Subcutaneous adipose tissue (tissue), 4 donors: ENCODE data around the gene SSTR1. TPM values are rescaled to one million over a fixed set of nuclear protein-coding genes. Genes with fewer than 3 reads are reported as not detected.

Experiments used
- total RNA-seq, 4 donors: library from RNA; depleted of rRNA; stranded (reverse); fragments of >200 nt; gene quantifications; one replicate each; pipeline ENCODE4 v1.1.0, GENCODE V29; 2016
- TF ChIP-seq, protein P1 (sequence below): fragments of 450-650 bp; IDR thresholded peaks from one replicate; pipeline ENCODE4 v1.5.1; 2016; ENCODE audit warnings: low read depth, mild to moderate bottlenecking, control low read depth, antibody characterized with exemption, moderate library complexity

Gene SSTR1
- total RNA-seq, 4 donors from 2014 or later, result 0.17 to 0.94 TPM; not detected in 2

DNA sequence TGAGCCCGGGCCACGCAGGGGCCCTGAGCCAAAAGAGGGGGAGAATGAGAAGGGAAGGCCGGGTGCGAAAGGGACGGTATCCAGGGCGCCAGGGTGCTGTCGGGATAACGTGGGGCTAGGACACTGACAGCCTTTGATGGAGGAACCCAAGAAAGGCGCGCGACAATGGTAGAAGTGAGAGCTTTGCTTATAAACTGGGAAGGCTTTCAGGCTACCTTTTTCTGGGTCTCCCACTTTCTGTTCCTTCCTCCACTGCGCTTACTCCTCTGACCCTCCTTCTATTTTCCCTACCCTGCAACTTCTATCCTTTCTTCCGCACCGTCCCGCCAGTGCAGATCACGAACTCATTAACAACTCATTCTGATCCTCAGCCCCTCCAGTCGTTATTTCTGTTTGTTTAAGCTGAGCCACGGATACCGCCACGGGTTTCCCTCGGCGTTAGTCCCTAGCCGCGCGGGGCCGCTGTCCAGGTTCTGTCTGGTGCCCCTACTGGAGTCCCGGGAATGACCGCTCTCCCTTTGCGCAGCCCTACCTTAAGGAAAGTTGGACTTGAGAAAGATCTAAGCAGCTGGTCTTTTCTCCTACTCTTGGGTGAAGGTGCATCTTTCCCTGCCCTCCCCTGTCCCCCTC, 3.0 kb downstream of the SSTR1 start:
- TF ChIP-seq, protein P1, sequence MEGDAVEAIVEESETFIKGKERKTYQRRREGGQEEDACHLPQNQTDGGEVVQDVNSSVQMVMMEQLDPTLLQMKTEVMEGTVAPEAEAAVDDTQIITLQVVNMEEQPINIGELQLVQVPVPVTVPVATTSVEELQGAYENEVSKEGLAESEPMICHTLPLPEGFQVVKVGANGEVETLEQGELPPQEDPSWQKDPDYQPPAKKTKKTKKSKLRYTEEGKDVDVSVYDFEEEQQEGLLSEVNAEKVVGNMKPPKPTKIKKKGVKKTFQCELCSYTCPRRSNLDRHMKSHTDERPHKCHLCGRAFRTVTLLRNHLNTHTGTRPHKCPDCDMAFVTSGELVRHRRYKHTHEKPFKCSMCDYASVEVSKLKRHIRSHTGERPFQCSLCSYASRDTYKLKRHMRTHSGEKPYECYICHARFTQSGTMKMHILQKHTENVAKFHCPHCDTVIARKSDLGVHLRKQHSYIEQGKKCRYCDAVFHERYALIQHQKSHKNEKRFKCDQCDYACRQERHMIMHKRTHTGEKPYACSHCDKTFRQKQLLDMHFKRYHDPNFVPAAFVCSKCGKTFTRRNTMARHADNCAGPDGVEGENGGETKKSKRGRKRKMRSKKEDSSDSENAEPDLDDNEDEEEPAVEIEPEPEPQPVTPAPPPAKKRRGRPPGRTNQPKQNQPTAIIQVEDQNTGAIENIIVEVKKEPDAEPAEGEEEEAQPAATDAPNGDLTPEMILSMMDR, result no peak

DNA sequence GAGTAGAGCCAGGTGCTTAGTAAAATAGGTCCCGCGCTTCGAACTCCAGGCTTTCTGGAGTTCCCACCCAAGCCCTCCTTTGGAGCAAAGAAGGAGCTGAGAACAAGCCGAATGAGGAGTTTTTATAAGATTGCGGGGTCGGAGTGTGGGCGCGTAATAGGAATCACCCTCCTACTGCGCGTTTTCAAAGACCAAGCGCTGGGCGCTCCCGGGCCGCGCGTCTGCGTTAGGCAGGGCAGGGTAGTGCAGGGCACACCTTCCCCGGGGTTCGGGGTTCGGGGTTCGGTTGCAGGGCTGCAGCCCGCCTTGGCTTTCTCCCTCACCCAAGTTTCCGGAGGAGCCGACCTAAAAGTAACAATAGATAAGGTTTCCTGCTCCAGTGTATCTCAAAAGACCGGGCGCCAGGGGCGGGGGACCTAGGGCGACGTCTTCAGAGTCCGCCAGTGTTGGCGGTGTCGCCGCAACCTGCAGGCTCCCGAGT, 3.6 kb downstream of the SSTR1 start:
- TF ChIP-seq, protein P1, result no peak

DNA sequence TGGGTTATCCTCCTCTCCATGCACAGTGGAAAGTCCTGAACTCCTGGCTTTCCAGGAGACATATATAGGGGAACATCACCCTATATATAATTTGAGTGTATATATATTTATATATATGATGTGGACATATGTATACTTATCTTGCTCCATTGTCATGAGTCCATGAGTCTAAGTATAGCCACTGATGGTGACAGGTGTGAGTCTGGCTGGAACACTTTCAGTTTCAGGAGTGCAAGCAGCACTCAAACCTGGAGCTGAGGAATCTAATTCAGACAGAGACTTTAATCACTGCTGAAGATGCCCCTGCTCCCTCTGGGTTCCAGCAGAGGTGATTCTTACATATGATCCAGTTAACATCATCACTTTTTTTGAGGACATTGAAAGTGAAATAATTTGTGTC, 4.4 kb downstream of the SSTR1 start:
- TF ChIP-seq, protein P1, result no peak

DNA sequence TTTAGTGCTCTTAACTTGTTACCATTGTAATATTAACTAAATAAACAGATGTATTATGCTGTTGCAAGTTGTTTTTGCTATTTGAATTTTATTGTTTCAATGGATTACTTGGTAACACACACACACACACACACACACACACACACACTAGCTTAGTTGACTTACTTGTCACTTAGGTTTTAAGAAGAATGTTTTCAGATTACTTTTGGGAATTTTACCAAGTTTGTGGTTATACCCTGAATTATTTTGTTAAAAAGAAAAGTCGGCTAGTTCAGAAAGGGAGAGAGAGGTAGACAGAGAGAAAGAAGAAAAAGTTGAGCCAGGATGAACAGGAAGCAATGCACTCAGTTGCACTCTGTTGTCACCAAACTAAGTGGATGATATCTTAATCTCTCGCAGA, 5.3 kb downstream of the SSTR1 start:
- TF ChIP-seq, protein P1, result no peak

DNA sequence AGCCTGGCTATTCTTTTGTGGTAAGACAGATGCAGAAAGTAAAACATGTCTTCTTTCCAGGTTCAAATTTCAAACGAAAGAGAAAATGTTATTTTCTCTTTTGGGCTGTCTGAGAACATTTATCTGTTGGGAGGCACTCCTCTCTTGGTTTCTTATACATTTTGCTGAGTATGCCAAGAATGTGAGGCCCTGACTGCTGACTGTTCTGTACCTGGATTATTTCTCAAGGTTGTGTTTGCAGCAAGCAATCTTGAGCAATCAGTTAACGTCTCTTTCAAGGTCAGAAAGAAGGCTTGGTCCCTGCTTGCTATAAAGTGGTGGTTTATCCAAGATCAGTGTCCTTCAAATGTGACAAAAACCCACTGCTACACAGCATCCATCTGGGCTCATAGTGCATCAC, 9.8 kb downstream of the SSTR1 start:
- TF ChIP-seq, protein P1, result no peak

DNA sequence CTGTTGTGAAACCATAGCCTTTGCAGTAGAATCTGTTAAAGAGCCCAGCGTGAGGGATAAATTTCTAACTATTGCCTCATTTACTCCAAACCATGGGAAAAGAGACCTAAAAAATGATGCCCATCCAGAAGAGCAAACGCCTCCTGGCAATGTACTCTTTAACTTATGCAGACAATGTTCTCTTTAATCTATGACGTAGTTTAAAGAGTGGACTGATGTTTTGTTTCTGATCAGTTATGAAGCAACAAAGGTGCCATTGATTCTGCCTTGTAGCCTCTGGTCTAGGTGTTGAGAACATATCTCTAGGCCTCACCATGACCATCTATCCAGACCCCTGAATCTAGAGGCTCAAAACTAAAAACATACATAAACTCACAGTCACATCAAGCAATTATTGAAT, 13.4 kb downstream of the SSTR1 start:
- TF ChIP-seq, protein P1, result no peak

DNA sequence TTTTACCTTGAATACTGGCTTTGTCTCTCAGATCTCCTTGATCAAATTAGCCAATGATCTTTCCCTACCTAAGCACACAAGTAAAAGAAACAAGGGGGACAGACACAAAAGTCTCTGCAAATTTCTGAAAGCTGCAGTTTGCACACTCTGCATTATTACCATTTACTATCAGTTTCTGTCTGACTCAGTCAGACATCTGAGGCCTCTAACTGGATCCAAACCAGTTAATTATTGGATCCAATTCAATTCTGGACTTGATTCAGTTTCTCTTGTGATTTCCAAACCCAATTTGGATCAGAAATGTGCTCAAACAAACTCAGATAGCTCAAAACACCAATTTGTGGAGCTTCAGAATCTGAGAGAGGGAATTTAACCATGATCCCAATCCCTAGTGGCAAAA, 16.6 kb downstream of the SSTR1 start:
- TF ChIP-seq, protein P1, result no peak
